ENCODE data around the gene IMP4. TPM values are rescaled to one million over a fixed set of nuclear protein-coding genes. Genes with fewer than 3 reads are reported as not detected.

Gene IMP4
- polyA plus RNA-seq, 1 donor from 2014 or later, result 78.0 TPM

- no peak overlapping the region for H2AFZ ChIP-seq (ENCODE audit: low read depth, low read length)
These were observed 41.7 kb upstream of the IMP4 start for GRCh38 chr2:130300970-130301348.

DNA sequence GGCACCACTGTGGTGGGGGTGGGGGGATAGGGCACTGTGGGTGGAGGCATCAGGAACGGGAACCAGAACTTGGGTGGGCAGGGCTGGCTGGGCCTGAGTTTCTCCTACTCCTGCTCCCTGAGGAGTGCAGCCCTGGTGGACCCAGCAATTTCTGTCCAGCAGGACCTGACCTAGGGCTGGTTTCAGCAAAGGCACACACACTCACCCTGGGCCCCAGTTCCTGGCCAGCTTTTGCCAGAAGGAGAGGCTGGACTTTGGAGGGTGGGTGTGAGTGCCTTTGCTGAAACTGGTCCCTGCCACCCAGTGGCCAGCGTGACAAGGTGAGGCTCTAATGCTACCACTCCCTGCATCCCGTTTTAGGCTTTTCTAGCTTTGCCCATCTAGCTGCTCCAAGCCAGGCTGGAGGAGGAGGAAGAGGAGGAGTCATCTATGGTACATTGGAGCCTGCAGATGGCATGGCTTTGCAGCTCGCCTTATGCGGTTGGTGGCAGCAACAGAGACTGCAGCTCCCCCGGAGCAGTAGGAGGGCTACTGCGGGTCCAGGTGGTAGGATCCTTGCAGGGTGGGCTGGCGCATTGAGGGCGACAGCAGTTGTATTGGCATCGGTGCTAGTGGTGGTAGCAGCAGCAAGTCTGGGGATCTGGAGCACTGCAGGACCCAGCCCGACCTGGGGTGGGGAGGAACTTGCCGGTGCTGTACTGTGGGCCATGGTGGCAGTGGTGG lies 40.4 kb upstream of the IMP4 start:
- H2AFZ ChIP-seq (ENCODE audit: low read depth, low read length), result no peak overlapping the region
- H3K9me2 ChIP-seq (ENCODE audit: insufficient read depth, low read length), result no peaks in the 10 kb centered on the region
- no peak overlapping the region for H3K27ac ChIP-seq (ENCODE audit: low read length)
- no peaks in the 10 kb centered on the region for H4K20me1 ChIP-seq (ENCODE audit: insufficient read depth)
- H3K36me3 ChIP-seq (ENCODE audit: insufficient read depth, low read length), result no peaks in the 10 kb centered on the region
- no peak overlapping the region for H3K4me2 ChIP-seq (ENCODE audit: low read length)
- no peaks in the 10 kb centered on the region for H3K27me3 ChIP-seq (ENCODE audit: insufficient read depth, low read depth, low read length)
- H3K9me3 ChIP-seq (ENCODE audit: low read length), result no peaks in the 10 kb centered on the region
- no peak overlapping the region for H3K9ac ChIP-seq (ENCODE audit: low read length)
- H3K79me2 ChIP-seq (replicated peaks; ENCODE audit: insufficient read depth, low read length), result no peaks in the 10 kb centered on the region
- no peaks in the 10 kb centered on the region for H3F3A ChIP-seq (ENCODE audit: insufficient read depth, low read length, poor library complexity, severe bottlenecking)
- TF ChIP-seq MXI1 (conservative IDR thresholded peaks at IDR 0.05; ENCODE audit: poor library complexity, severe bottlenecking) (no peak), POLR2AphosphoS5 (IDR thresholded peaks at IDR 0.05) (no peak)
- H3K4me3 ChIP-seq (ENCODE audit: low read length), result no peak overlapping the region

More at GRCh38 chr2:130300970-130301348, 41.7 kb upstream of the IMP4 start:
- Histone ChIP-seq H3K4me2 (ENCODE audit: low read length) (no peak overlapping the region), H3F3A (ENCODE audit: insufficient read depth, low read length, poor library complexity, severe bottlenecking) (no peaks in the 10 kb centered on the region), H3K4me3 (ENCODE audit: low read length) (no peak overlapping the region), H3K9ac (ENCODE audit: low read length) (no peak overlapping the region), H3K27me3 (ENCODE audit: insufficient read depth, low read depth, low read length) (no peaks in the 10 kb centered on the region), H3K27ac (ENCODE audit: low read length) (no peak overlapping the region), H4K20me1 (ENCODE audit: insufficient read depth) (no peaks in the 10 kb centered on the region), H3K79me2 (replicated peaks; ENCODE audit: insufficient read depth, low read length) (no peaks in the 10 kb centered on the region), H3K9me2 (ENCODE audit: insufficient read depth, low read length) (no peaks in the 10 kb centered on the region), H3K36me3 (ENCODE audit: insufficient read depth, low read length) (no peaks in the 10 kb centered on the region), H3K9me3 (ENCODE audit: low read length) (no peaks in the 10 kb centered on the region)
- TF ChIP-seq CTCF (IDR thresholded peaks at IDR 0.05; ENCODE audit: poor library complexity, severe bottlenecking) (no peak), POLR2AphosphoS5 (IDR thresholded peaks at IDR 0.05) (no peak), EZH2 (IDR thresholded peaks at IDR 0.05; ENCODE audit: borderline replicate concordance, insufficient read depth, low read length, poor library complexity, severe bottlenecking) (no peak), EP300 (conservative IDR thresholded peaks at IDR 0.05; ENCODE audit: poor library complexity, severe bottlenecking) (no peak), SMC3 (conservative IDR thresholded peaks at IDR 0.05; ENCODE audit: poor library complexity) (no peak), RAD21 (conservative IDR thresholded peaks at IDR 0.05) (no peak), TAF1 (IDR thresholded peaks at IDR 0.05; ENCODE audit: low read depth) (no peak), REST (IDR thresholded peaks at IDR 0.05; ENCODE audit: borderline replicate concordance) (no peak), MXI1 (conservative IDR thresholded peaks at IDR 0.05; ENCODE audit: poor library complexity, severe bottlenecking) (no peak)

Measured in neural cell (in vitro differentiated cells).